HG03342 (cell line): ENCODE data around the gene MED13L.
"Not testable (repeated sequence)": the region's sequence is repeated elsewhere in the genome, so short reads cannot be mapped to it uniquely, and the experiment has no call there.

Experiments used
- ATAC-seq: cut with Tn5 transposase; IDR thresholded peaks from one replicate; pipeline ENCODE4 v1.9.1; 2021; ENCODE audit warnings: mild to moderate bottlenecking, moderate library complexity; ENCODE audit not compliant: unreplicated experiment

The MED13L gene

DNA sequence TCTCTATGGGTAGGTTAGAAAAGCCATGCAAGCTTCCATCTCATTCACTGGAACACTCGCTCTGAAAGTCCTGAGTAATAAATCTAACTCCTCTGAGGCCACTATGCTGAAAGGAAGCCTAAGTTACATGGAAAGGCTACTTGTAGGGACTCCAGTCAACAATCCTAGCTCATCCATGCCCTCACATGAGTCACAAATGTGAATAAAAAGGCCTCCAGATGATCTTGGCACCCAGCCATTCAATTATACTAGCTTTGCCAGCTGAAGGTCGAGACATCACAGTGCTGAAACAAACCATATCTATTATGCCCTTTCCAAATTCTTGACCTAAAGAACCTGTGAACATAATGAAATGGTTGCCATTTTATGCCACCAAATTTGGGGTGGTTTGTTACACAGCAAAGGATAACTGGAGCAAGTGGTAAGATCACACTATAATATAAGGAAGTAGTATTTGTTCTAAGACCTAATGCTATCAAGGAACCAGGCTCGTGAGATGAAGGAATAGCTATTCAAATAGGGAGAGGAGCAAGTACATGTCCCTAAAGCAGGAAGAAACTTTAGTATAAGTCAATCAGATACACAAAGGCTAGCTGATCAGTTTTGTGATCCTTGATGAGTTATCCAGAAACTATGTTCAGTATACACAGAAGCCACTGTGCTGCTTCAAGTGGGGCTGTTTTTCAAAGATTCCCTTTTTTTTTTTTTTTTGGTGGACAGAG is 142.1 kb downstream of the MED13L start:
- no peak for ATAC-seq

DNA sequence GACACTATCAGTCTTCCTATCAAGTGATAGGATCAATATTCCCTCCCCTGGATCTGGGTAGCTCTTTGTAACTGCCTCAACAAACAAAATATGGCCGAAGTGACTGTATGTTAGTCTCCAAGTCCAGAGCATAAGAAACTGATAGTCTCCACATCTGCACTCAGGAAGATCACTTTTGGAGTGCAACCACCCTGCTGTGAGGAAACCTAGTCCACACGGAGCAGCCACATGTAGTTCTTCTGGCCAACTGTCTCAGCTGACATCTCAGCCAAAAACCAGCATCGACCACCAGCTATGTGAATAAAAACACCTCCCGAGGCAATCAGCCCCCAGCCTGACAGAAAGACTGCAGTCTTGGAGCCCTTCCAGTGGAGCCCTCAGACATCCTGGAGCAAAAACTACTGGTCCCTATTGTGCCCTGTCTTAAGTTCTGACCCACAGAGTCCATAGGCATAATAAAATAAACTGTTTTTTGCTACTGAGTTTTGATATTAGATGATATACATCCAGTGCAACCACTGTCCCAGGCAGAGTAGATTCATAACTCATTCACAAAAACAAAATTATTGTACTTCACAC is 143.8 kb downstream of the MED13L start:
- ATAC-seq, result no peak

DNA sequence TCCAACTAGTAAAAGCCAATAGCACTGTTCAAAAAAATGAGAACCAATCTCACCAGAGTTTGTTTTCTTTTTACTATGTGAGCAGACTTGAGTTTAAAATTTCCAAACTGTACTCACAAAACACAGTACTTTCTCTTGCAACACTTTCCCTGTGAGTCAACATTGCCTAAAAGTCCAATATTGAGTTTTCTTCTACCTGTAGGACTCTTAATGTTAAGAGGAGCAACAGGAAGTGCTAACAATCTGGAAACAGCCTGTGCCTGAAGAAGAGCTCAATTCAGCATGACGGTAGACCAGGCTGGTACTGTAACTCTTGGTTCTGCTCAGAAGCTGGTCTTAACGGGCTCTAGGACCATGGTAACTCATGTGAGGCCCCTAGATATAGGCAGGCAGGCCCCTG is 144.3 kb downstream of the MED13L start:
- ATAC-seq, result no peak

DNA sequence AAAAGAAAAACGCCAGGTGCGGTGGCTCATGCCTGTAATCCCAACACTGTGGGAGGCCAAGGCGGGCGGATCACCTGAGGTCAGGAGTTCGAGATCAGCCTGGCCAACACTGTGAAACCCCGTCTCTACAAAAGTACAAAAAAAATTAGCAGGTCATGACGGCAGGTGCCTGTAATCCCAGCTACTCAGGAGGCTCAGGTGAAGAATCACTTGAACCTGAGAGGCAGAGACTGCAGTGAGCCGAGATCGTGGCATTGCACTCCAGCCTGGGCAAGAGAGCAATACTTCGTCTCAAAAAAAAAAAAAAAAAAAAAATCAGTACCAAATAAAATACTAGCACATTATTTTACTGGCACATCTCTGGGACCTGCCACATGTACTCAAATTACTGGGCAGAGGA is 145.5 kb downstream of the MED13L start:
- ATAC-seq, result not testable (repeated sequence)

DNA sequence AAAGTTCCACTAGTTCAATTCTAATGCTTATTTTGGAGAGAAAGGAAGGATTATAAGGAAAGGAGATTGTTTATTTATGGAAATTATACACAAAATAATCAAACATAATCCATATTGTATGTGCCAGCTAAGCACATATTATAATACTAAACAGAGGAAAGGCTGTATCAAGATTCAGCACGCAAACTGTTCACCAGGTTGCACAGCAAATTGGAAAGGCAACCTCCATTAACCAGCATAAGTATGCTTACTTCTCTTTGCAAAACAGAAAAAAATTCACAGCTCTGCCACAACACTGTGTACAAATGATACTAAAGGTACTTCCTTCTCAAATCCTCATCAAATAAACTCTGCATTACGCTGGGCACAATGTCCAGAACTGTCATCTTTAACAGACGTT is 146.3 kb downstream of the MED13L start:
- ATAC-seq, result no peak

DNA sequence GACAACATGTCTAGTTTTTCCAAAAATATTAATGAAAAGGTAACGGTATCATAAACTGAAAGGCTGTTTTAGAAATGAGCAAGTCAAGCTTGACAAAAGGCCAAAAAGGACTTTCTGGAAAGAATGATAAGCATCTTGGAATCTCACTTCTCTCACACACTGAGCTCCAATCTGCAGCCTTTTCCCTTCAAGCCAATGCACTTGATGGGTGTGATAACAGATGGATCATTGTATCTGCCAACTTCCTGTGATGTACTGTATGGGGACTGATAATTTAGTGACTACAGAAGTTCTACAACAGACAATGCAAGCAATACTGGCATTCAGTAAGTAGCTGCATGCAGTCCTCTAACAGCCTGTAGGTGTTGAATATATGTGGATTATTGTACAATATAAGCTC is 147.1 kb downstream of the MED13L start:
- no peak for ATAC-seq

DNA sequence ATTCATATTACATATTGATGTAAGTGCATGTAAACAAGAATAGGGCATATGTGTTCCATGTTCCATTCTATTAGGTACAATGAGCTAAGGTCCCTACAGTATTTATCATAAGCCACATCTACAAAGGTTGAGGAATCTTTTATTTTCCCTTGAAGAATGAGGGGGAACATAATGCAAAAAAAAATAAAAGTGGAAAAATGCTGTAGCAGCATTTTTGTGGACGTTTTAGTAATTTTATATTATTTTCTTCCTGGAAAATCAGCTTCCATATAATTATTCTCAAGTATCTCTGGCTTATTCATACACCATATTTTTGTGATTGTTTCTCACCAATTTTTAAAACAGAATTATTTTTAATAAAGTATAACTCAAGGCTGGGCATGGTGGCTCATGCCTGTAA is 148.7 kb downstream of the MED13L start:
- no peak for ATAC-seq

DNA sequence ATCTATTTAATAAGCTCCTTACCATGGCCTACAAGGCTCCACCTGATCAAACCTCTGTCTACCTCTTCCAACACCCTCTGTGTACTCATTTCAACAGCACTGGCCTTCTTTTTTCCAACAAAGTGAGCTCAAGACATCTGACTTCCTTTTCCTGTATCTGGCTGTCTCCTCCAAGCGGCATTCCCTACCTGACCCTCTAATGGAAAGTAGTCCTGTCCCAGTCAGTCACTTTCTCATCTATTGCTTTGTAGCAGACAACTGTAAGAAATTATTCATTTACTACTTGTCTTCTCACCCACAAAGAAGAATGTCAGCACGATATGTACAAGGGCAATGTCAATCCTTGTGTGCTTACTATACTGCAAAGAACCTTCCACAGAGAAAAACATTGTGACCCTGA is 149.6 kb downstream of the MED13L start:
- ATAC-seq, result no peak

DNA sequence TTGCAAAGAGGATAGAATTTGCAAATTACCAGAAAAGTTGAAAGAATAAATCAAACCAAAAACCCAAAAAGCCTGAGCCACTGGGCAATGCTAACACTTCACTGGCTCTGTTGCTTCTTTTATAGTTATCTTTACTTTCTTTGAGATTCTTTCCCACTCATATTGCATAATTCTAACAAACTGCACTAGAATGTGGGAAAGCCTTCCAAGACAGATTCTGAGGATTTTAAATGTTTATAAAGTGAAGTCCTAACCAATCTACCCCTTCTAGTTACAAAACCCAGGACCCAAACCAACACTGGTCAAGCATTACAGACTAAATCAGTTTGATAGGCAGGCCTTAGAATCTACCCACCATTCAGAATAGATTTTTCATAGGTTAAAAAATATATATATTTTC is 150.9 kb downstream of the MED13L start:
- no peak for ATAC-seq

DNA sequence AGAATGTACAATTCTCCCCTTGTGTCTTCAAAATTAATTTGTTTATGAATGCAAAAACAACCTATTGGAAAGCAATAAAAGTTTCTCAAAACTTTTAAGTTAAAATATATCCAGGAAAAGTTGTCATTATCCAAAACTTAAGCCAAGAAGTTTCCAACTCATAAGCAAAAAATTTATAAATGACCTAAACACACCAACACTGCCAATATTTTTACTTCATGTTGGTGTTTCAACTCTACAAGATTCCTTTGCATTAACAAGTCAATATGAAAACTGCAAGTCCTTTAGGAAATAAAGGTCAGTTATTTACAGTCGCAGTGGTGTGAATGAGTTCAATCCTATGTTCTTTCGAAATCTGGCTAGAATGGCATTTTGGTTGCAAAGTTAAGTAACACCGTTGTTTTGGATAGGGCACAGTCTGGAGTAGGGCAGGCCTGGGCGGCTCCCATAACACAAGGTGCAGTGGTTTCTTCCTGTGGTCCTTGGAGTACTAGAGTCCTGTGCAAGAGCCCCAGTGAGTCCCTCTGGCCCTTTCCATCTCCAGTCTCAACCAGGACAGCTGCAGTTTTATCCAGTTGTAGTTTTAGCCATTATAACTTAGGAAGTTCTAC is 151.4 kb downstream of the MED13L start:
- ATAC-seq, result no peak

DNA sequence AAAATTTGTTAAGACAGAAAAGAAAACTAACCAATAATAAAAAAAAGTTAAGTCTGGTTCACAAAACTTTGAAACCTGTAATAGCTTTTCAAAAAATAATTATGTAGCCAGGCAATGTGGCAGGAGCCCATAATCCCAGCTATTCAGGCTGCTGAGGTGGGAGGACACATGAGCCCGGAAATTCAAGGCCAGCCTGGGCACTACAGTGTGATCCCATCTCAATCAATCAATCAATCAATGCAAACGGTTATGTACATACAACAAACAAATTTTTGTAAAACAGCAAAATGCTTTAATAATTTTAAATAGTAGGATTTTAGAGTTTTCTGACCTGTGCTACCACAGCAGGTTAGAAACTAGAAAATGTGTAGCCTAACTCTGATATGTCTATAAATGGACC is 152.4 kb downstream of the MED13L start:
- ATAC-seq, result no peak

DNA sequence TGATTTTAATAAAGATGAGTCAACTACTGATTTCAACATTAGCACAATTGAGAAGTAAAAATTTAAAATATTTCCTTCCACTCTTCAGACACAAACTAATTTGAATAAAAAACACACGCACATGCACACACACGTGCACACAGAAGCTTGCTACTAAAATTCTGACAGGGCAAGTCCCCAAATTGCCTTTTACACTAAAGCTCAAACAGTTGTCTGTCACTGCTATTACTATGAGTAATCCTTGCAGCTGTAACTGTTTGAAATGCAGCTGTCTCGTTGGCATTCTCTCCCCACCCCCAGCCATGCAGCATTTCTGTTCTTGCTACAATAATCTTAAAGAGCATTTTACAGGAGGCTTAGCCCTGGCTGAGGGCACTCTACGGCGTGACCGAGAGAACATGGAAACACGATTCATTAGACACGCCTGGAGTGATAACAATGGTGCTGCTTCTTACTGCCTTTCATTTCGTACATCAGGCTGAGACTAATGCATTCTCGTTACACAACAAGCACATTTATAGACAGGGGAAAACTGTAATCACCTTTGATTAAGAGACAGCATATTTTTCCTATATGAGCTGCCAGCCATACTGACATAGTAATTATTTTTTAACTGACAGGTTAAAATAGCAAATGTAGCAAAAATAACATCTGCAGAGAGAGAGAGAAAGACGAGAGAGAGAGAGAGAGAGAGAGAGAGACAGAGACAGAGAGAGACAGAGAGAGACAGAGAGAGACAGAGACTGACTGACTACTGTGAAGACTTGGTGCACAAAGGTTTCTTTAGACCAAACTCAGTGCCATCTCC is 153.8 kb downstream of the MED13L start:
- ATAC-seq, result peak; percentile 88

DNA sequence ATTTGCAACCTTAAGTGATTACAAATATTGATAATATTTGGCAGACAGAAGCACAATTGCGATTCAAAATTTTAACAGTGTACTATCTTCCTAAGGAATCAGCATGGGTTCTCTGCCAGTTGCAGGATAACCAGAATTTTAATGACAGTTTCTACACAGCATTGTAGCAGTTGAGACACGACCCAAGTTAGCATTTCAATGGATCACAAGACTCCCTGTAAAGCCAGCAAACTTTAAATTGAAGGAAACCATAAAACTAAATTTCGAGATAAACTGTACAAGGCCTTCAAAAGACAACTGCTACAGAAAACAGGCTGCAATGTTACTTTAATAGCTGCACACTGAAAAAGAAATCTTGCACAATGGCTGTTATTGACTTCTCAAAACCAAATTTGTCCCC is 154.9 kb downstream of the MED13L start:
- ATAC-seq, result no peak

DNA sequence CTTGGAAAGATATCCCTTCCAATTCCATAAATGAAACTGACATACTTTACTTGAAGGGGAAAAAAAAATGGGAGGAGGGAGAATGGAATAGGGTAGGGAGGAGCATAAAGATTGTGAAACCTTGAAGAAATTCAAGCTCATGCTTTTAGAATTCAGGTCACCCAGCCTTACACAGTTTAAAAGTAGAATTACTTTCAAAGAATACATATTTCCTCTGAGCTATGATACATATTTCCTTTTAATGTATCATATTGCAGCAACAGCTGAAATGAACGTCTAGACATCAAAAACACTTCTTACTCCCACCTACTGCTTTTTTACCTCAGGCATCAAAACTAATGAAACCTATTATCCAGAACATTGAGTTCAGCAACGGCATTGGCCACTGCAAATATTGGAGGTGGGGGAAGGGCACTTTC is 156.0 kb downstream of the MED13L start:
- ATAC-seq, result no peak

DNA sequence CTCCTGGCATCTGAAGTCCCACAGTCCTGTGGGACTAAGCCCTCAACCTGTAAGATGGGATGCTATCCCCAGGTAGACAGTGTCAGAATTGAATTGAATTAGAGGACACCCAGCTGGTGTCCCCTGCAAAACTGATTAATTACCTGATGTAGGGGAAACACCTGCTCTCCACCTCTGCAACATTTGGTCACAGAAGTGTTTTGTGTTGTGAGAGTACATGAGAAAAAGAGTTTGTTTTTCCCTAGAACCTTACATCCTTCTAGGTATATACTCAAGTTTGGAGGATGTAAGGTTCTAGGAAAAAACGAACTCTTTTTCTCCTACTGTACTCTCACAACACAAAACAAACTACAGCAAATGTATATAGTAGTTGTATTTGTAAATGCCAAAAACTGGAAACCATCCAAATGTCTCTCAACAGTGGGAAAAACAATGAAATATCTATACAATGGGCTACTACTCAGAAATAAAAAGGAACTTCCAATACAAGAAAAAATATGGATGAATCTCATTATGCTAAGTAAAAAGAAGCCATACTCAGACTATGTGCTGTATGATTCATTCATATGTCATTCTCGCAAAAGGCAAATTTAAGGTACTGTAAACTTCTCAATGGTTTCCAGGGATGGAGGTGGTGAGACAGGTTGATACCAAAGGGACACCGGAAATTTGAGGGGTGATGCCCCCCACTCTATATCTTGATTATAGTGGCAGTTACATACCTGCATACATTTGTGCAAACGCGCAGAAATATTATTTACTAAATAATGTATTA is 160.7 kb downstream of the MED13L start:
- ATAC-seq, result no peak

DNA sequence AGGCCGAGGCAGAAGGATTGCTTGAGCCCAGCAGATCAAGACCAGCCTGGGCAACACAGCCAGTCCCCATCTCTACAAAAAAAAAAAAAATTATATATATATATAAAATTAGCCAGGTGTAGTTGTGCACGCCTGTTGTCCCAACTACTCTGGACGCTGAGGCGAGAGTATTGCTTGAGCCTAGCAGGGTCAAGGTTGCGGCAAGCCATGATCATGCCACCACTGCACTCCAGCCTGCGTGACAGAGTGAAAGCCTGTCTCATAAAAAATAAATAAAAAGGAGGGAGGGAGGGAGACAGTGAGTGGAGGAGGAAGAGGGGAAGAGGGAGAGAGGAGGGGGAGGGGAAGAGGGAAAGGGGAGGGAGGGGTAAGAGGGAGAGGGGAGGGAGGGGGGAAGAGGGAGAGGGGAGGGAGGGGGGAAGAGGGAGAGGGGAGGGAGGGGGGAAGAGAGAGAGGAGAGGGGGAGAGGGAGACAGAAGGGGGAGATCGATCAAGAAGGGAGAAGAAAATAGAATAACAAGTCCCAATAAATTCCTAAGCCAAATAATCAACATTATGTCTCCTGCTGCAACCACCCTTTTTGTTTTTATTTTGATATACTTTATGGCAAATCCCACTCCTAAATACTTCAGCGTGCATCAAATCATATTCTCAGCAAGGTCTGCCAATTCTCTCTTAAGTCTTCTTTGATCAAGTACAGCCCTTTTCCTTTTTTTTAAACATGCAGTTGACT is 163.9 kb downstream of the MED13L start:
- no peak for ATAC-seq

DNA sequence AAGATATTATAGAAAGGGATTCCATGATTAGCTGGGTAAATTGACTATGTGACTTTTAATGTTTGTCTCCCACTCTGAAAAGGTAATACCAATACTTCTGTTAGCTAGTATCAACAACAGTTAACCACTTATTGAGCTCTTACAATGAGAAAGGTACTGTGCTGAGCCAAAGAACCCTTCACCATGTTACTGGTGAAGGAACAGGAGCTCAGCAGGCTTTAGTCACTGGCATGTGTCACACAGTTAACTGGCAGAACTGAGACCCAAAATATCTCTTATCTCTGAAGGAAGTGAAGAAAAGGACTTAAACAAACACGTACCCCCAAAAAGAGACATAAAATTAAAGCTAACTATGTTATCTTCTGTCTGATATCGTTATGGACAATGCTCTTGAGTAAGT is 170.6 kb downstream of the MED13L start:
- ATAC-seq, result no peak

DNA sequence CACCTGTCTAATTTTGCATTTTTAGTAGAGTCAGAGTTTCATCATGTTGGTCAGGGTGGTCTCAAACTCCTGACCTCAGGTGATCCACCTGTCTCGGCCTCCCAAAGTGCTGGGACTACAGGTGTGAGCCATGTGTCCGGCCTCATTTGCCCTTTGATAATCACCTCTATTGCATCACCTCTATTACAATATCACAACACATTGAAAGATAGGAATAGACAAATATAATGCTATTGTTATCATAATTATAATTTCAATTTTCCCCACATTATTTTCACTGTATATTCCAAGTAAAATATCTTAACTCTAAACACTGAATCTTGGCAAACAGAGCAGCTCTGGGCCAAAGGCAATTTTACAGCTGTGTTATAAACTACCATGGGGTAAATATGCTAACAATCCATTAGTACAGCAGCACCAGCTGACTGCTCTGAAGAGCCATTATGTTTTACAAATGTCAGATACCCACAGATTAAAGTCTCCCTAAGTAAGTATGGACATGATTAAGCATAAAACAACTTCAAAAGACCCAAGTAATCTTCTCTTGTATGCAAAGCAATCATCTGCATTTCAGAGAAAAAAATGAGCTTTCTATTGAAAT is 173.2 kb downstream of the MED13L start:
- ATAC-seq, result no peak

DNA sequence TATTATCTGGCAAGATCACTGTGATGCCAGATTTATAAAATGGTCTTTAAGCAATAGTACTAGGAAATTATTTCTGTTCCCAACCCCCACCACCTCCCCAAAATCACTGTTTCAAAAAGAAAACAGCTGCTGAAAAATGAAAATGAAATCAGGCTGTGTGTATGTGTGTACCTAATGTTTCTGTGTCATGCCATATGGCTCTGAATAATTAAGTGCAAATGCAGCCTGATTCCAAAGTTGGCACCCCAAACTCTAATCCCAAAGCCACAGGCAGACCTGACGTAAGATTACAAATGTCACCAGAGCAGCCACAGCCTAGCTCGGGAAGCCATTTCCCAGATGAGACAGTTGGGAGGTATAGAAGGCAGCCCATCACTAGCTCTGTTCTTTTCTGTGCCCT is 175.5 kb downstream of the MED13L start:
- no peak for ATAC-seq
